Hematopoietic multipotent progenitor cell (in vitro differentiated cells): ENCODE results near the gene ZNF473. TPM values are rescaled to one million over a fixed set of nuclear protein-coding genes. Genes with fewer than 3 reads are reported as not detected.
"Not testable (repeated sequence)": the region's sequence is repeated elsewhere in the genome, so short reads cannot be mapped to it uniquely, and the experiment has no call there.

ENCODE experiments used
- DNase-seq, 3 donors: peaks; one replicate each; pipeline ENCODE4 v3.0.0-alpha.2; 2011 to 2015; ENCODE audit warnings: low read depth in 2 of 3, low spot score in 2 of 3
- total RNA-seq: library from RNA; depleted of rRNA; stranded (reverse); fragments of >200 nt; gene quantifications from one replicate; pipeline ENCODE4 v1.2.3, GENCODE V29; 2012

The ZNF473 gene
- total RNA-seq, 1 donor, result 8.6 TPM

DNA sequence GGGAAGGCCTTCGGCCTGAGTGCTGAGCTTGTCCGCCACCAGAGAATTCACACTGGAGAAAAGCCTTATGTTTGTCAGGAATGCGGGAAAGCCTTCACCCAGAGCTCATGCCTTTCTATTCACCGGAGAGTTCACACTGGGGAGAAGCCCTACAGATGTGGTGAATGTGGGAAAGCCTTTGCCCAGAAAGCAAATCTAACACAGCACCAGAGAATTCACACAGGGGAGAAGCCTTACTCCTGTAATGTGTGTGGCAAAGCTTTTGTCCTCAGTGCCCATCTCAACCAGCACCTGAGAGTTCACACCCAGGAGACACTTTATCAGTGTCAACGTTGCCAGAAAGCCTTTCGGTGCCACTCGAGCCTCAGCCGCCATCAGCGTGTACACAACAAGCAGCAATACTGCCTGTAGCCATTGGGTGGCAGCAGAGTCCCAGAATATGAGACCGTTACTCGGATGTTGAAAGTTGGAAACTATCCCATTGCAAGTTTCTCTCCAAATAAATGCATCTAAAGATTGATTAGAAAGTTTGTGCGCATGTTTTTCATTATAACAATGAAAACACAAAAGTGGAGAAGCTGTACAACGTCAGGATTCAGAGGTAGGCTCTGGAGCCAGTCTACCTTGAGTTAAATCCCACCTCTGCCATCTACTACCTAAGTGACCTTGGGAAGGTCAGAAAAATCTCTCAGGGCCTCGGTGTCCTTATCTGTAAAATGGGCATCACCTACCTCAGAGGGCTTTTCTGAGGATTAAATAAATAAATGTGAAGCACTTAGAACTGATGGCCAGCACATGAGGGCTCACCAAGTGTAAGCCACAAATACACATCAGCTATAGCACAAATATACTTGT lies 21.1 kb downstream of the ZNF473 start:
- peak; percentile 28 to 61 (median 28) for DNase-seq

GRCh38 chr19:50047671-50048070 lies 21.9 kb downstream of the ZNF473 start:
- no peak for DNase-seq

DNA sequence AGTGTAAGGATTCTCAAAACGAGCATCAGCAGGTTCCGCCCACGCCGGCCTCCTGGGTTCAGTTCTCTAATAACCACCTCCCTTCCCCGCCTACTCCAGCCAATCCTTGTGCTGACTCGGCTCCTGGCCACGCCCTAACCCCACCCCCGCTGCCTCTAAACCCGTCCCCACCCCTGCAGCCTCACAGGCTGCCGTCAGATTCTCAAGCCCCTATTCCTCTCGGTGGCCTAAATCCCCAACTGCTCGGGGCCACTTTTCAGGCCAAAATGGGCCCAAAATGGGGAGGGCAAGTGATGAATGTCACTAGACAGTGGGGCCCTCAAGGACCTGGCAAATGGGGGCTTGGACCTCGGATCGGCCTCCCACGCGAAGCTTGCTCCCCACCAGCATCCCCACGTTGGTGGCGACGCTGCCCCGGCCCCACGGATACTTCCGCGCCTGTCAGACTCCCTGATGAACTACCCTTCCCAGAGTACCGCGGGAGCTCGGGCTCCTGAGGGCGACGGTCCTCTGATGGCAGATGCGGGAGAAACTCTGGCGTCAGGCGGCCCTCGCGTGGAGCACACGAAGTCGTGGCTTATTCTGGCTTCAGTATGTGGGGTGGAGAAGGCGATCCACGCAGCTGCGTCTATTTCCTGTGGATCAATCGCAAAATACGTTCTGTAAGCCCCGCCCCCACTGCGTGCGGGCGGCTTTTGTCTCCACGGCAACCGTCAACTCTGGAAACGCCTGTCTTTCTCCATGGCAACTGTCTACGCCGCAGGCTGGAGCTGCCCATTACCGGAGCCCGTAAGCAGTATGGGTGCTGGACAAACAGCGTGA lies 24.8 kb downstream of the ZNF473 start:
- peak; percentile 74 to 81 (median 76) for DNase-seq

- DNase-seq, result not testable (repeated sequence)
These were observed 25.6 kb downstream of the ZNF473 start for GRCh38 chr19:50051228-50051895.

DNA sequence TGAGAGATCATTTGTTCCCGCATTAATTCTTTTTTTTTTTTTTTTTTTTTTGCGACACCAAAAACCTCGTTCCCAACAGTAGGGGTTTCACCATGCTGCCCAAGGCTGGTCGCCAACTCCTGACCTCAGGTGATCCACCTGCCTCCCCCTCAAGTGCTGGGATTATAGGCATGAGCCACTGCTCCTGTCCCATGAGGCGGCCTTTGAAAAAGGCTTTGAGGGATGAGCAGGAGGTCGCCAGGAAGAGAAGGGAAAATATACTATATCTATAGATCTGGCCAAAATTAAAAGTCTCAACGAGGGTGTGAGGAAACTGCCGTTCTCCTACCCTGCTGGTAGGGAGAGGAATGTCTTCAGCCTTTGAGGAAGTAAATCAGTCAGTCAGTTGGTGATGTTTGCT lies 26.2 kb downstream of the ZNF473 start:
- no peak for DNase-seq

DNA sequence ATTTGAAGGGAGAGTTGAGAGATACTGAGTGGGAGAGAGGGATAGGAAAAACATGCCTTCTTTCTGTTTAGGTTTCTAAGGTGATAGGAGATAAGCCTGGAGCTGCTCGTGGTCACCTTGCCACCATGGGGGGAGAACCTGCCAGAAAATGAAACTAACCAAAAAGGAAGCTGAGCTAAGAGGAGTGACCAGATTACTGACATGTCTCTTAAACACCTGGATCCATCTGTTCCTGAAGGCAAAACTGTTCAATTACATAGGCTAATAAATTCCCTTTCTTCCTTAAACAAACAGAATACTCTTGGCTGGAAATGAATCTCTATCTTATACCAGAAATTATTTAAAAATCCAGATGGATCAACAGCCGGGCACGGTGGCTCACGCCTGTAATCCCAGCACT lies 27.3 kb downstream of the ZNF473 start:
- DNase-seq, result no peak

GRCh38 chr19:50058425-50058824 lies 32.6 kb downstream of the ZNF473 start:
- DNase-seq, result no peak

DNA sequence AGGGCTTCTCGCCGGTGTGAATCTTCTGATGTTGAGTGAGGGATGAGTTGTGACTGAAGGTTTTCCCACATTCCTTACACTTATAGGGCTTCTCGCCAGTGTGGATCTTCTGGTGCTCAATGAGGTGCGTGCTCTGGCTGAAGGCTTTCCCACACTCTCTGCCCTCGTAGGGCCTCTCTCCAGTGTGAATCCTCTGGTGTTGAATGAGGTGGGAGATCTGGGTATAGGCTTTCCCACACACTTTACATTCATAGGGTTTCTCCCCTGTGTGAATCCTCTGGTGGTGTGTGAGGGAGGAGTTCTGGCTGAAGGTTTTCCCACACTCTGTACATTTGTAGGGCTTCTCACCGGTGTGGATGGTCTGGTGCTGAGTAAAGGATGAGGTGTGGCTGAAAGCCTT lies 33.2 kb downstream of the ZNF473 start:
- no peak for DNase-seq

GRCh38 chr19:50060107-50060506 lies 34.3 kb downstream of the ZNF473 start:
- no peak for DNase-seq

DNA sequence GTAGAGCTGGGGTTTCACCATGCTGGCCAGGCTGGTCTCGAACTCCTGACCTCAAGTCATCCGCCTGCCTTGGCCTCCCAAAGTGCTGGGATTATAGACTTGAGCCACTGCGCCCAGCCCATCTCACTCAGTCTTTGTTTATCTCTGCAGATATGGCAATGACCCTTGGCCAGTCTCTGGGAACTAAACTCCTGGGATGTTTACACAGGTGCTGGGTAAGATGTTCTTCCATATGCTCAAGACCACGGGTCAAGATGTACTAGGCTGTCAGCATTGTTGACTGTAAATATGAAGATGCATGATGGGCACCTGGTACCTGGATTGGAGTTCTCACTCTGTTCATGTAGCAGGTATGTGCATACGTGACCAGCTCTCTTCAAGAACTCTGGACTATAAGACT lies 35.8 kb downstream of the ZNF473 start:
- DNase-seq, result no peak

DNA sequence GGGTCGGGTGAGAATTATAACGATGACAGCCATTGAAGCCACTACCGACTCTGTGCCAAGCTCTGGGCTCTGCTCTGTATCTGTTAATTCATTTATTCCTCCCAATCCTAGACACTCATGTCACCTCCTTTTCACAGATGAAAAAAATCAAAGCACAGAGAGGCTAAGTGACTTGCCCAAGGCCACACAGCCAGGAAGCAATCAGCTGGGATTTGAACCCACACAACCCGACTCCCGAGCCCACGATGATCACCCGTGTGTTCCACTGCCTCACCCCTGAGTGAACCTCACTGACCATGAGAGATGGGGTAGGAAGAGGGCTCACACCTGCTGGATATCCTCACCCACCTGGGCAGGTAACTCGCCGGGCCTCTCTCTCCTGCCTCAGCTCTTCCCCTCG lies 40.1 kb downstream of the ZNF473 start:
- no peak for DNase-seq

DNA sequence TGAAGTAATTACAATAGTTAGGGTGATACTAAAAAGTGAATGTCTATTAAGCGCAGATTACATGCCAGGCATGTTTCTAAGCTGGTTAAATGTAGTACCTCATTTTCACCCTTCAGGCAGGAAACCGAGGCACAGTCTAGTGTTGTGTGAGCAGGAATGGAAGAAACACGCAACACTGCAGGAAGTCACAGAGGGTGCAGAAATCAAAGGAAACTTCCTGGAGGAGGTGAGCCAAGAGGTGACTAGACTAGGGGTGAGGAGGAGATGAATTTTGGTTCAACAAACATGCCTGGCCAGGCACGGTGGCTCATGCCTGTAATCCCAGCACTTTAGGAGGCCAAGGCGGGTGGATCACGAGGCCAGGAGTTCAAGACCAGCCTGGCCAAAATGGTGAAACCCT lies 41.8 kb downstream of the ZNF473 start:
- no peak for DNase-seq

DNA sequence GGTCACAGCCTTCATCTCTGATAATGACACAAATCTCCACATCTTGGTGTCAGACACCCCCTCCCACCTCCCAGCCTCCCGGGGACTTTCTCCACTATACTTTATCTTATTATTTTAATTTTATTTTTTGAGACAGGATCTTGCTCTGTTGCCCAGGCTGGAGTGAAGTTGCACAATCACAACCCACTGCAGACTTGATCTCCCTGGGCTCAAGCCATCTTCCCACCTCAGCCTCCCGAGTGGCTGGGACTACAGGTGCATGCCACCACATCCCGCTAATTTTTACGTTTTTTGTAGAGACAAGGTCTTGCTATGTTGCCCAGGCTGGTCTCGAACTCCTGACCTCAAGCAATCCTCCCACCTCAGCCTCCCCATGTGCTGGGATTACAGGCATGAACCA lies 42.6 kb downstream of the ZNF473 start:
- DNase-seq, result not testable (repeated sequence)

- not testable (repeated sequence) for DNase-seq
These were observed 49.3 kb downstream of the ZNF473 start for GRCh38 chr19:50075076-50075475.

DNA sequence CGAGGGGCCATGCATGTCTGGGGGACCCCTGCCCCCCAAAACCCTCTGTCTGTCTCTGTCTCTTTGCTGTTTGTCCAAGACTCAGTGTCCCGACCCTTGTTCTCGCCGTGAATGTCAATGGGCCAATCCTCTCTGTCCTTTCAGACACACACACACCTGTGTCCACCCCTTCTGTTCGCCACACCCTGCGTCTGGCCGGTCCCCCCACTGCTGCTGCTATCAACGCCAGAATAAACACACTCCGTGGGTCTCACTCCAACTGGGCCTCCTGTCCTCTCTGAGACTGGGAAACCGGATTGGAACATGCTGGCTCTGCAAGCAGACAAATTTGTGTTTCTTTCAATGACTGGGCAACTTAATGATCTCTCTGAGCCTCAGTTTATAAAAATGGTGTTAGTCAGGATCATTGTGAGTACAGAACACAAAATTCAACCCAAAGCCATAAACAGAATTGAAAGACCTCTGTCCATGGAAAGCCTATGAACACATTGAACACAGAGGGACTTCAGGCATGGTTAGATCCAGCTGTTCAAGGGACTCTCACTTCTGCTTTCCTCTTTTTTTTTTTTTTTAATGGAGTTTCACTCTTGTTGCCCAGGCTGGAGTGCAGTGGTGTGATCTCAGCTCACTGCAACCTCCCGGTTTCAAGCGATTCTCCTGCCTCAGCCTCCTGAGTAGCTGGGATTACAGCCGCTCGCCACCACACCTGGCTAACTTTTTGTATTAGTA lies 50.0 kb downstream of the ZNF473 start:
- not testable (repeated sequence) for DNase-seq

DNA sequence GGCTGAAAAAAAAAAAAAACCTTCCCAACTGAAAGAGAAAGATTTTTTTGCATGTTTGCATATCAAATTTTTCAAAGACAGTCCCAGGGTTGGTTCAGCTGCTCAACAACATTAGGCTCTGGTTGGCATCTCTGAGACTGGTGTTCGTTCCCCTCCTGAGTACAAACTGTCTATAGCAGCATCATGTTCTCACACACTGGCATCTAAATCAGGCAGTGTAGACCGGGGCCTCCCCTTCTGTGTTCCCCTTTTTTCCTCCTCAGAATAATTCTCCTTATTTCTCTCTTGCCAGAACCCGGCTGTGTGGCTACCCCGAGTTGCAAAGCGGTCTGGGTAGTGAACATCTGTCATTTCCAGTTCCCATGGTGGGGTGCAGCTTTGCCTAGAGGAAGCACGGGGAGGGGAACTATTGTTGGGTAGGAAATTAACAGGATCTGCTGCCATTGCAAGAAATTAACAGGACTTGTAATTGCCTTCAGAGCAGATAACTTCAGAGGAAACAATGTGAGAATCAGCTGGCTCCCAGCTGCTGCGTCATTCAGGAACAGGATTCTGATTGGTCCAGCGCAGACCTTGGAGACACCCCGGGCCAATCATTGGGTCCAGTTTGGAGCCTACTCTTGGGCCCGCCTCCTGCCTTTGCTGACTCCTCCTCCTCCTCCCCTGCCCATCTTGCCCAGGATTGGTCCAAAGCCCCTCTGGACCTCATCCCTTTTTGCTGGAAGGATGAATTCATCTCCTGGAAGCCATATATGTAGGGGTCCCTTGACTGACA lies 51.0 kb downstream of the ZNF473 start:
- DNase-seq, result not testable (repeated sequence)

DNA sequence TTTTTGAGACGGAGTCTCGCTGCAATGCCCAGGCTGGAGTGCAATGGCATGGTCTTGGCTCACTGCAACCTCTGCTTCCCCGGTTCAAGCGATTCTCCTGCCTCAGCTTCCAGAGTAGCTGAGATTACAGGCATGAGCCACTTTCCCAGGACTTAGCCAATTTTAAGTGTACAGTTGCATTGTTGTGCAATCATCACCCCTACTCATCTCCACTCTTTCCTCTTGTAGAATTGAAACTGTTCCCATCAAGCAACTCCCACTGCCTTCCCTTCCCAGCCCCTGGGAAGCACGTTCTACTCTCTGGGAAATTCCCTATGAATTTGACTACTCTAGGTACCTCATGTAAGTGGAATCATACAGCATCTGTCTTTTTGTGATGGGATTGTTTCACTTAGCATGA lies 53.2 kb downstream of the ZNF473 start:
- DNase-seq, result not testable (repeated sequence)

- DNase-seq, result not testable (repeated sequence)
These were observed 58.6 kb downstream of the ZNF473 start for GRCh38 chr19:50084440-50084839.

GRCh38 chr19:50087153-50087552 lies 61.3 kb downstream of the ZNF473 start:
- not testable (repeated sequence) for DNase-seq

DNA sequence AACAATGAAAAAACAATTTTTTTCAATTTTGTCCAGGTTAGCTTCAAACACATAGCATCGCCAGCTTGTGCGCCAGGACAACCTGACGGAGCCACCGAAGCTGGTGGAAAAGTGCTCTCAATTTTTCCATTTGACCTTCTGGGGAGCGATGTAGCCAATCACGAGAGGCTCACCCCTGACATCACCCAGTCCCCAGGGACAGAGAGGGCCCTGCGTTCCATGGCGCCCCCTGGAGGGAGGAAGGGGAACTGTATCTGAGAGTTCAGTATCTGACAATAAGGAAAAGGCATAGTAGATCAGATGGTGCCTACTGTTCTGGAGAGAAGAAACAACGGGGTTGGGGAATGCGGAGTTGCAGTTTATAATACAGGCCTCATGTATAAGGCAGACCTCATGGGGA lies 64.9 kb downstream of the ZNF473 start:
- peak in 1 of 3 donors; percentile 9 for DNase-seq
